GM18505 (cell line): ENCODE measurements around the gene REEP6.
"Not testable (repeated sequence)": the region's sequence is repeated elsewhere in the genome, so short reads cannot be mapped to it uniquely, and the experiment has no call there.

ENCODE experiments used
- ATAC-seq: cut with Tn5 transposase; IDR thresholded peaks from one replicate; pipeline ENCODE4 v1.9.1; 2021; ENCODE audit not compliant: unreplicated experiment
- POLR2A ChIP-seq: IDR thresholded peaks from 4 replicates; pipeline ENCODE4 v1.6.1; 2011; ENCODE audit warnings: borderline replicate concordance; ENCODE audit not compliant: insufficient read depth, insufficient read length; ENCODE audit errors: extremely low read depth

REEP6 gene

DNA sequence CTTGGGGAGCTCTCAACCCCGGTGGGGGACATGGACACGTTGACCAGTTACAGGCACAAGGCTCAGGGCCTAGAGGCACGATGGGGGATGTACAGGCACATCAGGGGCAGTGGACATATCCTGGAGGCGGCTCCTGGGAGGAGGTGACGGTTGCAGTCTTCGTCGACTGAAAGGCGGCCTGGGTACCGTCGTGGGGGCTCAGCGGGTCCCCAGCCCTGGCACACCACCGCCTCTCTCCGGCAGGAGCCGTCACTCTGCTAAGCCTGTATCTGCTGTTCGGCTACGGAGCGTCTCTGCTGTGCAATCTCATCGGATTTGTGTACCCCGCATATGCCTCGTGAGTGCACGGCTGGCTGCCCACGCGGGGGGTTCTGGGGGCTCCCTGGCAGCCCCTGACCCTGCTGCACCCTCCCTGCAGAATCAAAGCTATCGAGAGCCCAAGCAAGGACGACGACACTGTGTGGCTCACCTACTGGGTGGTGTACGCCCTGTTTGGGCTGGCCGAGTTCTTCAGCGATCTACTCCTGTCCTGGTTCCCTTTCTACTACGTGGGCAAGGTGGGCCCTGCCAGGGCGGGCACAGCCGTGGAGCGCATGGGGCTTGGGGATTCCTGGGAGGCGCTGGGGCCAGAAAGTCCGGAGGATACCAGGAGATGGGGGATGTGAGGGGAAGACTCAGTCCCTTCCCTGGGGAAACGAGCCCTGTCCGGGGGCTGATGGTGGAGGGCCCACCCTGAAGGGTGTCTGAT, 4.2 kb downstream of the REEP6 start:
- TF ChIP-seq POLR2A, result no peak
- no peak for ATAC-seq

DNA sequence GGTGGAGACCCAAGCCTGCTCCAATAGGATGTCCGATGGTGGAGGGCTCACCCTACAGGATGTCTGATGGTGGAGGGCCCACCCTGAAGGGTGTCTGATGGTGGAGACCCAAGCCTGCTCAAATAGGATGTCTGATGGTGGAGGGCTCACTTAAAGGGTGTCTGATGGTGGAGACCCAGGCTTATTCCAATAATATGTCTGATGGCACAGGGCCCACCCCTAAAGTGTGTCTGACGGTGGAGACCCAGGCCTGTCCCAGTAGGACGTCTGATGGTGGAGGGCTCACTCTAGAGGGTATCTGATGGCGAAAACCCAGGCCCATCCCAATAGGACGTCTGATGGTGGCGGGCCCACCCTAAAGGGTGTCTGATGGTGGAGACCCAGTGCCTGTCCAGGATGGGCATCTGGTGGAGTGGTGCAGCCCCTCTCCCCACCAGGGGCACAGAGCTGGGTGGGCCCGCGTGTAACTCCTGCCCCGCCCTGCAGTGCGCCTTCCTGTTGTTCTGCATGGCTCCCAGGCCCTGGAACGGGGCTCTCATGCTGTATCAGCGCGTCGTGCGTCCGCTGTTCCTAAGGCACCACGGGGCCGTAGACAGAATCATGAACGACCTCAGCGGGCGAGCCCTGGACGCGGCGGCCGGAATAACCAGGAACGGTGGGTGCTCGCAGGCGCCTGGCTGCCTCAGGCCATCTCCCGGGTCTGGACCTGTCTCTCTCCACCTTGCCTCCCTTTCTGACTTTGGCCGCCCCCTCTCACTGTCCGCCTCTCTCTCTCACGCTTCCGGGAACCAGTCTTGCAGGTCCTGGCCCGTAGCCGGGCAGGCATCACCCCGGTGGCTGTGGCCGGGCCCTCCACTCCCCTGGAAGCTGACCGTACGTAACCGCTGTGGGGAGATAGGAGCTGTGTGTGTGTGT, 5.1 kb downstream of the REEP6 start:
- no peak for ATAC-seq
- TF ChIP-seq POLR2A, result no peak

DNA sequence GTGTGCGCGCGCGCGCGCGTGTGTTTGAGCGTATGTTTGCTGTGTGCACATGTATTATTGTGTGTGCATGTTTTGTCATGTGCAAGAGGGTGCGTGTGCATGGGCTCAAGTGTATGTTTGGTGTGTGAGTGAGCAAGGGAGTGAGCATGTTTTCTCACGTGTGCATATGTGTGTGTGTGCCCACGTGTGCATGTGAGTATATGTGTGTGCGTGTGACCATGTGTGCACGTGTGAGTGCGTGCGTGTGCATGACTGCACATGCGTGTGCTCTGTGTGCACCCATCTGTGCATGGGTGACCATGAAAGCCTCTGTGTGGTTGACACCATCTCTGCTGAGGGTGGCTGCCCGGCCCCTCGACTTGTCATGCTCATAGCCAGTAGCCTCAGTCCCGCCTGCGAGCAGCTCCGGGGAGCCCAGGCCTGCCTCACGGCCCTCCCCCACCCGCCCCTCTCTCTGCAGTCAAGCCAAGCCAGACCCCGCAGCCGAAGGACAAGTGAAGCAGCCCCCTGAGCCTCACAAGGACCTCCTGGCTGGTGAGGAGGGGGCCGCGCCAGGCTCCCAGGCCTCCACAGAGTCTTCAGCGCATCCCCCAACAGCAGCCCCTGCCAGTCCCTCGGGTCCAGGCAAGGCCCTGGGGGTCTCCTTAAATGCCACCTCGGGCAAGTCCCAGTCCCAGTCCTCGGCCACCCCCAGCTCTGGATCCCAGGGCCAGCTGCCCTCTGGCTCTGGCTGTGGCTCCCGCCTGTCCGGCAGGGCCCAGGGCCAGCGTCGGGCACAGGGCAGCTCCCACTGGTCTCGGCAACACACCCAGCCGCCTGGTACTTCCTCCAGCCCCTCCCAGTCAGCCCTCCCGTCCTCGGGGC, 6.0 kb downstream of the REEP6 start:
- TF ChIP-seq POLR2A, result no peak
- ATAC-seq, result no peak

DNA sequence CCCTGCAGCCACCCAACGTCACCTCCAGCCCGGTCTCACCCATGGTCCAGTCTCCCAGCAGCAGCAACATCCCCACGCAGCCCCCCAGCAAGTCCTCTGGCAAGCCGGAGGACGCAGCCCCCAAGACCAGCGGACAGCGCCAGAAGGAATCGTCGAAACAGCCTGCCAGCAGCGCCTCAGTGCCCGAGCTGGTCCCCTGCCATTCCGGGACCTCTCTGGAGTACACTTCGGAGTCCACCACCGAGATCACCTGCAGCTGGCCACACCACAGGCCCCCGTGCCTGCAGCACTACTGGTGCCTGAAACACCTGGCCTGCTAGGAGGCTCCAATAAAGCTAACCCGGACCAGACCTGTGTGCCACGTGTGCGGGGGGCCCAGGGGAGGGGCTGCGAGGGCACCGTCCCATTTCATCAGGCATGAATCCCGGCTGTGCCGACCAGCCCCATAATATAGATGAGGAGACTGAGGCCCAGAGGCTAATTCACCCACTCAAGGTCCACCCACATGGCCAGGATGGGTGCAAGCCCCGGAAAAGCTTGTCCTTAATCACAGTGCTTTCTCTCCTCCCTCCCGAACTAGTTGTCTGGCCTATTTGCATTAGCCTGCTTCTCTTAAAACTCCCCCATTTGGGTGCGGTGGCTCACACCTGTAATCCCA, 6.7 kb downstream of the REEP6 start:
- ATAC-seq, result no peak
- TF ChIP-seq POLR2A, result no peak

DNA sequence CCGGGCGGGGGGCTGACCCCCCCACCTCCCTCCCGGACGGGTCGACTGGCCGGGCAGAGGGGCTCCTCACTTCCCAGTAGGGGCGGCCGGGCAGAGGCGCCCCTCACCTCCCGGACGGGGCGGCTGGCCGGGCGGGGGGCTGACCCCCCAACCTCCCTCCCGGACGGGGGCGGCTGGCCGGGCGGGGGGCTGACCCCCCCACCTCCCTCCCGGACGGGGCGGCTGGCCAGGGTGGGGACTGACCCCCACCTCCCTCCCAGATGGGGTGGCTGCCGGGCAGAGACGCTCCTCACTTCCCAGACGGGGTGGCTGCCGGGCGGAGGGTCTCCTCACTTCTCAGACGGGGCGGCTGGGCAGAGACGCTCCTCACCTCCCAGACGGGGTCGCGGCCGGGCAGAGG, 8.2 kb downstream of the REEP6 start:
- not testable (repeated sequence) for ATAC-seq

DNA sequence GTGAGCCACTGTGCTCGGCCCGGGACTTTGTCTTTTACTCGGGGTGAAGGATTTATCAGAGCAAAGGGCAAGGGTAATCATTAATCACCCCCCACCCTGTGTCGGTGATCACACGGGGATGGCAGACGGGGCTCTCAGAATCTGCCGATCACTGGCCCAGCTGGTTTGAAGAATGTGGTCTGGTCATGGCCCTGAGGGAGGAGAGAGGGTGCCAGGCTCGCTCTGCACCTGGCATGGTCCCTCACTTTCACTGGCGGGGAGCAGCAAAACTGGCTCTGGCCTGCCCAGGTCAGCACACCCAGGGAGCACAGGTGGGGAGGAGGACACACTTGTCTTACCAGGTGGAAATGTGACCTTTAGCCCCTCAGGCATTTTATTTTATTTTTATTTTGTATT, 10.2 kb downstream of the REEP6 start:
- no peak for ATAC-seq
- no peak for TF ChIP-seq POLR2A

GRCh38 chr19:1502433-1503088, 11.6 kb downstream of the REEP6 start:
- TF ChIP-seq POLR2A, result no peak
- ATAC-seq, result no peak

DNA sequence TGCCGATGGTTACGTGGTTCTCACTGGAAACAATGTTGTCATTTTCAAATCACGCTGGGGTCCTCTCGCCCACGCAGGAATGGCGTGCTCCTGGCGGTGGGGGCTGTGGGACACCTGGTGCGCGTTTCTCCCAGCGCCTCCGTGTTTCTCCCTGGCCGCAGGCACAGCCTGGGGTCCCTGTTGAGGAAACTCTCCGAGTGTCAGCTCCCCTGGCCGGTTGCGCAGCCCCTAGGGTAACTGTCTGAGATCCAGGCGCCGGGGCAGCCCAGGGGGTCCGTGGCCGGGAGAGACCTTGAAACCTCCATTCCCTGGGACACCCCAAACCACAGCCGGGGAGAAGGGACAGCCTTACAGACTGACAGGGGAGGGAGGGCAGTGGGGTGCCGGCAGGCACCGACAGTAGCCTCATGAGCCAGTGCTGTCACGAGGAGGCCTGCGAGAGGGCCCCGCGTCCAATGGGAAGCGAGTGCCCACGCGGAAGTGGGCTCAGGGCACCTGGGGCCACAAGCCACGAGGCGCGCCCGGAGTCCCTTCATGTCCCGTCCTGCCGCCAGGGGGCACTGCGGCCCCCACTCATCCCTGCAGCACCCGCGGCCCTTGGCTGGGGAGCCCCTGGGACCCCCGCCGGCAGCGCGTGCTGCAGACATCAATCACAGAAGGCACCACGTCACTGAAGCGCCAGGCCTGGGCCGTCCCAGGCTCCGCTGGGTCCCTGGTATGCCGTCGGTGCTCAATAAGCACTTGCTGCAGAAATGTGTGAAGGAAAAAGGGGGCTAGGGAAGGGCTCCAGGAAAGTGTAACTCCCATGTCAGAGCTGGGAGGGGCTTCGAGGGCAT, 12.3 kb downstream of the REEP6 start:
- no peak for ATAC-seq
- TF ChIP-seq POLR2A, result no peak

GRCh38 chr19:1503925-1504773, 13.2 kb downstream of the REEP6 start:
- TF ChIP-seq POLR2A, result no peak
- ATAC-seq, result no peak

DNA sequence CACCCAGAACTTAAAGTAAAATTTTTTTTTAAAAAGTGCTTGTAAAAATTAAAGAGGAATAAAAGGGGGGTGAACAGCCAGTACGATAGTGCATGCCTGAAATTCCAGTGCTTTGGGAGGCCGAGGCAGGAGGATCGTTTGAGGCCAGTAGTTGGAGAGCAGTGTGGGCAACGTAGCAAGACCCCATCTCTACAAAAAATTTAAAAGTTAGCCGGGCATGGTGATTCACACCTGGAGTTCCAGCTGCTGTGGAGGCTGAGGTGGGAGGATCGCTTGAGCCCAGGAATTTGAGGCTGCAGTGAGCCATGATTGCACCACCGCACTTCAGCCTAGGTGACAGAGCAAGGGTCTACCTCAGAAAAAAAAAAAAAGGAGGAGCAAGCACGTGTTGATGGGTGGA, 14.0 kb downstream of the REEP6 start:
- no peak for ATAC-seq
- no peak for TF ChIP-seq POLR2A
